GM18499 (cell line): Measurements from ENCODE around the gene CHST10.

ENCODE experiments used
- ATAC-seq: cut with Tn5 transposase; IDR thresholded peaks from one replicate; pipeline ENCODE4 v1.9.1; 2021; ENCODE audit warnings: moderate number of reproducible peaks; ENCODE audit not compliant: insufficient read depth, unreplicated experiment

The CHST10 gene

GRCh38 chr2:100417711-100418124, 250 bp upstream of the CHST10 start:
- no peak for ATAC-seq

GRCh38 chr2:100416397-100416934, 1.0 kb downstream of the CHST10 start:
- no peak for ATAC-seq

GRCh38 chr2:100413571-100413970, 3.9 kb downstream of the CHST10 start:
- no peak for ATAC-seq

- ATAC-seq, result no peak
These were observed 4.6 kb downstream of the CHST10 start for GRCh38 chr2:100412881-100413321.

DNA sequence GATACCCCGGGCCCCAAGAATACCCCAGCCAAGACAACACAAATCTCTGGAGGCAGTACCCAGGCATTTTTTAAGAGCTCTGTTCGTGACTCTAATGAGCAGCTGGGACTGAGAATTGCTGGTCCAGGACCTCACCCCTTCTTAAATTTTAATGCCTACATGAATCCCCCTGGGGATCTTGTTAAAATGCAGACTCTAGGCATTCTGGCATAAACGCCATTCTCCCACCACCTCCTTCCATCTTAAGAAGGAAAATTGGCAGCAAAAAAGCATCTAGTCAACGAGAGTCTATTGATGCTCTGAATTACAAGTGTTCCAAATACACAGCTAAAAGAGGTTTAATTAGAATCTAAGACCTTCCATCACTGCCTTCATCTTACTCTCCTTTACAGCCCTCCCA, 5.0 kb downstream of the CHST10 start:
- no peak for ATAC-seq

- ATAC-seq, result no peak
These were observed 5.6 kb downstream of the CHST10 start for GRCh38 chr2:100411841-100412292.

- ATAC-seq, result no peak
These were observed 7.4 kb downstream of the CHST10 start for GRCh38 chr2:100409975-100410647.

DNA sequence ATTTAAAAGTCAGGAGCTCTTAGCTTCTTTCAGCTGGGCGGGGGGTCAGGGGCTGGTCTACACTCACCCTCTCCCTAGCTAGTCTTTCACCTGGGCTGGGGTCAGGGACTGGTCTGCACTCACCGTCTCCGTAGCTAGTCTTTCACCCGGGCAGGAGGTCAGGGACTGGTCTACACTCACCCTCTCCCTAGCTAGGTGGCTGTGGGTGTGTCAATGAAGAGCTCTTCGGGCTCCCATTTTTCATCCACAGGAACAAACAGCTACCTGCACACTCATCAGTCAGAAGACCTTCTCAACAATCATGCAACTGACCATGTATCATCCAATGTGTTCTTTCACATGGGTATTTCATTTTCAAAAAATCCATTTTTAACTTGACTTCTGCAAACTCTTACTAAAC, 8.0 kb downstream of the CHST10 start:
- ATAC-seq, result no peak

DNA sequence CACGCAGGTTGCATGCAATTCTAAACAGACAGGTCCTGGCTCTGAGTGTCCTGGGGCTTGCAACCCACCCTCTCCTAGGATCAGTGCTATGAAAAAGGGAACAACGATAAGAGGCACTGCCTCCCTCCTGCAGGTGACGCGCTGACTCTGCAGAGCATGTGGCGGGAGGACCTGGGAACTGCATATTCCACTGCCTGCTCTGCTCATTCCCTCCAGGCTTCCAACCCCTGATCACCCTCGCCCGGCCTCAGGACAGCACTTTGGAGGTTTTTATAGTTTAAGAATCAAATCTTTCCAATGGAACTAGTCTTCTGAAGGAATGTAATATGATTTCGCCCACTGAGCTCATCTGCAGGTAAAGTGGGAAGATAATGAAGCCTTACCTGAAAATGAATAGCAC, 8.5 kb downstream of the CHST10 start:
- no peak for ATAC-seq

DNA sequence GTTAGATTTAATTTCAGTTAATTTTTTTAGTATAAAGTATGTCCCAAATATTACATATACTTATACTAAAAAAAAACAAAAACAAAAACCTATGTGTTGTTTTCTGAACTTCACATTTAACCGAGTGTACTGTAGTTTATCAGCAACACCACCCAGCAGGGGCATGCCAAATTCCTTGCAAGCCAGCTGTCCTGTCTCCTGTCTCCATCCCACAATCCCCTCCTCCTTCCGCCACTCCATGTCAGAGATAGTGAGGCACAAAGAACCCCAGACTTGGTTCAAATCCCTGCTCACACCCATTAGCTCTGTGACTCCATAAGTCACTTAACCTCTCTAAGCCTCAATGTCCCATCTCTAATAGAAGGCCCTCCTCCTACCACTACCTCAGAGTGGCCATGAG, 9.4 kb downstream of the CHST10 start:
- no peak for ATAC-seq

GRCh38 chr2:100407563-100407962, 9.9 kb downstream of the CHST10 start:
- no peak for ATAC-seq

DNA sequence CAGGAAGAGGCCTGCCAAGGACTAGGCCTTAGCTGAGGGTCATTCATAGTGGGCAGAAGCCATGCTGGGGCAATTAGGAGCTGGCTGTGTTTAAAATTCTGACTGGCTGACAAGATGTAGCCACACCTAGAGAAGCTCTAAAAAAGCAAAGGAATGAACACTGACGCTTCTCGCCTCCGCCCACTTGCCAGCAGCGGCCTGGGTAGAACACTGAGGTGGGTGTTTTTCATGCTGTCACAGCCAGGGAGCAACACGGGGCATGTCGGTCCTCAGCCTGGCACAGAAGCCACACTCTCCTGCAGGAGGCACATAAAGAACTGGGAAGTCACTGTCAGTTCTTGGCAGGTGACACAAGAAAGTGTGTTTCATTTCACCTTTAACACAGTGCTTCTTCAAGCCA, 10.4 kb downstream of the CHST10 start:
- no peak for ATAC-seq

- ATAC-seq, result no peak
These were observed 11.4 kb downstream of the CHST10 start for GRCh38 chr2:100406120-100406508.

GRCh38 chr2:100405403-100406119, 11.9 kb downstream of the CHST10 start:
- ATAC-seq, result no peak

DNA sequence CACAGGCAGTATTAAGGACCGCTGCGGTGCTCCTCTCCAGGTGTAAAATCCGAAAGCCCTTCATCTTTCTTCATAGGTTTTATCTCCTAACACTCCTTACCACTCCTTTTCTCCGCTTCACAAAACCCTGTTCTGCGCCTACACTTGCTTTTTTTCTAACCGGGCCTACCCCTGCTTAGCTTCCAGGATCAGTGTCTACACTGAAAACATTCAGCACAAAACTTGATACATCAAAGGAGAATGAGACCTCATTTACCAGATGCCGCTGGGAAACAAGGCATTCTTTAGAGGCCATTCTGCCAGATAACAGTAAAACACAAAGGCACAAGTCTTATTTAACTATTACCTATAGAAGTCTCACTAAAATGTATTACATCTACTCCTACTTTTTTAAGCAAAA, 13.1 kb downstream of the CHST10 start:
- no peak for ATAC-seq

DNA sequence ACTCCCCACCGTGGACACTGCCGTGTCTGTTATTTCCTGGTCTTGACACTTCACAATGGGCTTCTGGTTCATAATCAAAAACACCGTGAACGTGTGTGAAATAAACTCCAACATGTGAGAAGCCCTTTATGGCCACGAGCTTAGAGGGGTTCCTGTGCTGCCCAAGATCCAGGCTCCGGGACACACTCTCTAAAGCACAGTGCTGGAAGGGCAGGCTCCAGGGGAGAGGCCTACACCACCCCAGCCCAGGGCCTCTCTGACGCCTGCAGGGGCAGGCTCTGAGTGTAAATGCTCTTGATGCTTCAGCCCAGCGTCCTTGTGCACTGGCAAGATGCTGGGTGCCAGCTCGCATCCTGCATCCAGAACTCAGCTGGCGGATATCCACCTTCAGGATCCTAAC, 13.7 kb downstream of the CHST10 start:
- no peak for ATAC-seq

DNA sequence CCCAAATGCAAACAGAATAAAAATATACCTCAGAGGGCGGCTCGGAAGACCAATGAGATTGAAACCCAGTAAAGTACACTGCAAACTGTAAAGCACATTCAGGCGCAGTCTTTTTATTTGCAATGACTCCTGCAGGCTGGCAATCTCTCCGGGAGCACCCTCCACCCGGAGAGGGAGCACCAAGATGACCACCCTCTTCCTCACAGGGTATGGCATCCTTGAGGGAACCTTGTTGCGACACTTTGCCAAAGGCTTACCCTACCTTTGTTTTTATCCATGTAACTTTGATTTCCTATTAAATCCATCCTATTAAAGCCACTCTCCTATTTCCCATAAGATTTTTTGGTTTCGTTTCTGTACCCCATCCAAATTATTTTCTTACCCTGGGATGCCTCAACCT, 16.2 kb downstream of the CHST10 start:
- no peak for ATAC-seq

DNA sequence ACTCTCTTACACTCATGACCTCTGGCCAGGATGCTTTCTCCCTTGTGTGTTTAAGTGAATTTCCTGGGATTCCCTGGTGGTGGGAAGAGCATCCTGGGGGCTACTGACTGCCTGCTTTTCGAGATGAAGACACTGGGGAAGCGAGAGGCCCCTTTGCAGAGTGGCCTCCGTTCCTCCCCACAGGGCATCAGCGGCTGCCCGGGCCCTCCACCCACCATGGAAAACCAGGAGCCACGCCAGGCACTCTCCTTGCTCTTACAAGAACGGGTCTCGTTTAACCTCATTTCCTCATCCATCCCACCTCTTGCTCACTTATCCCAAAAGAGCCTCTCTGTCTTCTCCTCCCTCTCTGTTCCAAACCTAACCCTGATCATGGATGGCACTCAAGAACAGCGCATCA, 17.8 kb downstream of the CHST10 start:
- no peak for ATAC-seq

- ATAC-seq, result no peak
These were observed 19.5 kb downstream of the CHST10 start for GRCh38 chr2:100397976-100398375.

DNA sequence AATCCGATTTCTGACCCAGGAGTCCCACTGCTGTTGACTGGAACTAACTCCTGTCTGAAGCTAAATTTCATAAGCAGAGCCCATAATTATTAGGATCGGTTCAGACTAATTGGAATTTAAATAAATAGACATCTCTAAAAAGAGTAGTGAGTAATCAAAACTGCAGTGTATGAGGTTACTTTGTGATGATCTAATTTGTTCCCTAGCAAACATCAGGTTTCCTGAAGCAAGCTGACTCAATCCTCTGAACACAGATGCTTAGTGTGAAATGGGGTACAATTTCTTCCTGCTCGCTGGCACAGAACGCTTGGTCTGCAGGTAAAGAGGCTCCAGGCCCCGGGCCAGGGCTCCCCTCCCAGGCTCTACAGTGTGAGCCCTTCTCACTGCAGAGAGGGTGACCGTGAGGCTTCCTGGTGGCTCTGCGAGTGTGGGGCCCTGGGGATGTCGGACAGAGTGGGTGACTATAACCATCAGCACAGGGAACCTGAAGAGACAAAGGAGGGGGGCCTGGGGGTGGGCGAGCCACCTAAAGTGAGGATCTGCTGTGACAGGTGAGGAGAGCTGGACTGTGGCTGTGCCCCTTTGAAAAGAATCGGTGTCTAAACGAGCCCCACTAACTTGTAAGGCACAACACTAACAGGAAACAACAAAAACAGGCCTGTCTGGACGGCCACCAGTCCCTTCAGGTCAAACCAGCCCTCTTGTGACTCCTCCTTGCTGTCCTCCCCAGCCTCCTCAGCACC, 20.2 kb downstream of the CHST10 start:
- ATAC-seq, result no peak

- no peak for ATAC-seq
These were observed 21.0 kb downstream of the CHST10 start for GRCh38 chr2:100396483-100396882.
